HG02970 (cell line): Measurements from ENCODE around the gene SLITRK1.
A peak's percentile ranks its signal among the peaks of the same experiment; 100 is the strongest.

Source experiments
- ATAC-seq: cut with Tn5 transposase; IDR thresholded peaks from one replicate; pipeline ENCODE4 v1.9.1; 2021; ENCODE audit warnings: mild to moderate bottlenecking, moderate library complexity, moderate number of reproducible peaks; ENCODE audit not compliant: unreplicated experiment, low FRiP score

The SLITRK1 gene

DNA sequence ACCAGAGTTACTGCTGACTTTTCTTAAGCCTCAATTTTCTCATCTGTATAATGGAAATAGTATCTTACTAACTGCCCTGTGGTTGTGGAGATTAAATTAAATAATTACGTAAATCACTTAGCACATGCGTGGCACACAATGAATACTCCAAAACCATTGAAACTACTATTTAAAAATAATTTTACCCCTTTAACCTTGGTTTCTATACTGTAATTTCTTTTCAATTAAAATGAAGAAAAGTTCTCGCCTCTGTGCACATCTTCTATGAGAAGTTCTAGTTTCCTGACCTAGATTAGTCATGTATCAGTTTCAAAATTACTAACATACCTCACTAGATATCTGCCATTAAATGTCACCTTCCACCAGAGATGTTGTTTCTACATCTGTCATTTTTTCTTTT is 5.7 kb downstream of the SLITRK1 start:
- peak; percentile 74 for ATAC-seq

DNA sequence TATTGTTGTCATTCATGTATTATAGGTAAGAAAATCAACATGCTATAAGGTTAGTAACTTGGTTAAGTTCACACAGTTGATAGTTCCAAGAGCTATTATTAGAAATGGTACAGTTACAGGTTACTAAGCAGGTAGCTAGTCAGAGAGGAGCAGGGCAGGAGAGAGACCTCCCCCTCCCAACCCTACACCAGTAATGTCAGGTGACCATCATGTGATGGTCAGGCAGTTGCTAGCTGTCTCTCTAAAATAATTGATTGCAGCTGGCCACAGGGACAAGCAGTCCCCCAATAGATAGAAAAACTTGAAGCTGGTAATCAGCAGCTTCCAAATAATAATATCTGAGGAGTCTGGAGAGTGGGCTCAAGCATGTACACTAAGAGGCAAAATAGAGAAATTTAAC is 14.6 kb downstream of the SLITRK1 start:
- ATAC-seq, result no peak

DNA sequence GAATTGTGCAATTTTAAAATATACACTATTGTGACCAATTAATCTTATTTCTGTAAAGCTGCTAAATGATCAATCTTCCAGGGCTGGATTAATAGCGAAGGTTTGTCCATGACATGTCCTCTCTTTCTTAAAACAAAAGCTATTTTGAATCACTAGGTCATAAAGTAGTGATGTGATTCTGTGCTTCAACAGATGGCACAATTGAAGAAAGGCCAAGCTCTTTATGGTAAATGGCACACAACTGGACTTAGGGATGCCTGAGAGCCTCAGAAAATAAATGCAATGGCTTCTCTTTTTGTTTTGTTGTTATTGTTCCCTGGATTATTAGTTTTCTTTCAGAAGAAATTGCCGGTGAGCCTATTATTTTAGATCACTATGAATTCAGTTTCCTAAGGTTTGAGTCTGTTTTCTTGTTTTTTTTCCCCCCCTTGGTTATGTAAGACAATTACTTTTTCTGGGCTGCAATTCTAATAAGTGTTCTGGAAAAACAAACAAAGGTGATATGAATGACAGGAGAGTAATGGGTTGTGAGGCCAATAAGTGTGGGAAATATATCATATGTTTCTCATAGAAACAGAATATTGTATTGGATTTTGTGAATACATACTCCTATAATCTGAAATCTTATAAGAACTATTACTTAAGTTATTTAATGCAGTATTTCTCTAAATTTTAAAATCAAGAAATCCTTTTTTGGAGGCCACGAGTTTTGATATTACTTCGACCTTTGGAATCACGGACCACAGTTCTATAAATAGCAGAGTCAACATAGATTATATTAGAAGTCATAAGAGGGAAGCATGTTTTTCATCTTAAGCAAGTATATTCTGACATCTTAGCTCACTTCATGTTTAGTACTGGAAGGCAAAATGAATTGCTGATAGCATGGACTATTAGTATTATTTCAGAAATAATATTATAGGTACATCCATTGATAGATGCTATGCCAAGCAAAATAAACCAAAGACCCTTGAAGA is 16.8 kb downstream of the SLITRK1 start:
- ATAC-seq, result no peak

DNA sequence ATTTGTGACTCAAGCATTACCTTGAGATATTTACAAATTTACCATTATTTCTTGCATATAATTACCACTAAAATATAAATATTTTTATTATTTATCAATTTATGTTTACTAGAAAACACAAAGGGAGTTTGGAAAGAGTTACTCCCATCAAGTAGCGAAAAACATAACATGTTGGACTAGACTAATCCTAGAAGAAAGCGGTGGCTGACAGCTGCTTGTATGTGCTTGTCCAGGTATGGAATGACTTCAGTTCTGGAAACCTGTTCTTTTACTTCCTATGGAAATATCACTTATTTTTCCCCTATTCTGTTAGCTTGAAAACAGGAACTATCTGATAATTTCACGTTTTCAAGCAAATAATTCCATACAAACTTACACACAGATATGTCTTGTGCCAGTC is 28.5 kb downstream of the SLITRK1 start:
- no peak for ATAC-seq

DNA sequence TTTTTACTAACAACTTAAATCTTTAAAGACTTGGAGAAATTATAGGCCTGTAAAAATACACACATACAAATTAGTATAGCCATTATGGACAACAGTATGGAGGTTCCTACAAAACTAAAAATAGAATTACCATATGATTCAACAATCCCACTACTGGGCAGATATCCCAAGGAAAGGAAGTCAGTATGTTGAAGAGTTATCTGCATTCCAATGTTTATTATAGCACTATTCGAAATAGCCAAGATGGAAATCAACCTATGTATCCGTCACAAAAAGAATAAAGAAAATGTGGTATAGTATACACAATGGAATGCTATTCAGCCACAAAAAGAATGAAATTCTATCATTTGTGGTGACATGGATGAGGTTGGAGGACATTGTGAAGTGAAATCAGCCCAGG is 37.2 kb downstream of the SLITRK1 start:
- ATAC-seq, result no peak

DNA sequence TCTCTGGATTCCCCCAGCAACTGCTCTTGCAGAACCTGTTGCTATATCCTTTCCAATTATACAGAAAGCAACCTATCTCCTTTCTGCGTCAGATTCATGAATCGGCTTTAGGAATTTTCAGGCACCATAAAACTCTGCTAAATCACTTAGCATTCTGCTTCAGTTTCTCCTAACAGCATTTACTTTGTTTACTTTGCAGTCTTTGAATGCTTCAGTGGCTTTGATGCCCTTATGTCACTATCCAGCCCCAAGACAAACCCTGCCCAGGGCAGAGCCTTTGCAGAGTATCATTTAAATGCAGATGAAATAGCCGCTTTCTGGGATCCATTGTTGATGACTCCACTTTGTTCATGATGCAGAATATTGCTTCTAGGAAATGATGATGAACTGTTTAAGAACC is 43.1 kb downstream of the SLITRK1 start:
- ATAC-seq, result no peak

DNA sequence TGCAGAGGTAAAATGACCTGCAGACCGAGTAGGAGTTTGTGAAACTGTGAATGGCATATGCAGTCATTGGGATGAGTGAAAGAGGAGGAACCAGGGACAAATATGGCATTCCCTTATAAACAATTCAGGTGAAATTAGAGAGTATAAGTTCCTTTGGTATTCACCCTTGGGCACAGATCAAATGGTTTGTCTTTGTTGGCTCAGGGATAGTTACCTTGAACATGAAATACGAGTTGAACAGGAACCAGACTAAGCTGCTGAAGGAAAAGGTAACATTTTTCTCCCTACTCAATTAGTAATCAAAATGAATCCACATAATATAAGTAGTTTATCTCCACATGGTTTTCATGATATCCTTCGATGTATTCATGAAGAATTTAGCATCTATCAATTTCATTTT is 50.5 kb downstream of the SLITRK1 start:
- no peak for ATAC-seq

DNA sequence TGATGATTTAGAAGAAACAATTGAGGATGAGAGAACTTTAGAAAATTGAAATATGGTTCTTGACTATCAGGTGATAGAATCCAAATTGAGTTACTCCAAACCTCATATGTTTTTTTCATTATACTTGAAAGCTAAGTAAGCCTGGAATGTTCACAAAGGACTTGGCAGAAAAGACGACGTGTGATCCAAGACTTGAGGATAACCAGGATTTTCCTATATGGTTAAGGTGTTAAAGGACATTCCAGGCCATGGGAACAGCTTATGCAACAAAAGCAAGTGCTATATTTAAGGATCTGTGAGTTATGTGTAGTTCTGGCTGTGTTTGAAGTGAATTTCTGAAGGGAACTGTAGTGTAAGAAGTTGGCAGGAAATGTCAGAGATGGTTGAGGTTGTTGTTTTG is 52.5 kb downstream of the SLITRK1 start:
- no peak for ATAC-seq

DNA sequence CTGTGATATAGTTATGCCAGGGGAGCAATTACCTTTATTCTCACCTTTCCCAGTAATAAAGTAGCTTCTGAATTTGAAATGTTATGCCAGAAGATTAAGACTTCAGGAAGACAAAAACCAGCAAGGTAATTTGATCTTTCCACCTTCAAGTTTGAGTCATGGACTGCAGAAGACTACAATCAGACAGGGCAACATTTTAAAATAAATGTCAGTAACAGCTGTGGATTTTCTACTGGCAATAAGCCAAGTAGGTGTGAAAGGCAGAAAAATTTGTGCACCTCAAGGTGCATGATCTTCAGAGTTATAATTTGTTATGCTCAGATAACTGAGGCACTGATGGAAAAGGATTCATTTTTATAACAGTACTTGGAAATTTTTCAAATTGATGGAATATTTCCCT is 54.9 kb downstream of the SLITRK1 start:
- ATAC-seq, result no peak
